HS-5 (cell line): ENCODE measurements around the gene RHOJ.
"Not testable (repeated sequence)": the region's sequence is repeated elsewhere in the genome, so short reads cannot be mapped to it uniquely, and the experiment has no call there.

ENCODE experiments used
- DNase-seq: peaks from one replicate; pipeline ENCODE4 v3.0.0-alpha.2; 2012; ENCODE audit warnings: low read depth

RHOJ gene

DNA sequence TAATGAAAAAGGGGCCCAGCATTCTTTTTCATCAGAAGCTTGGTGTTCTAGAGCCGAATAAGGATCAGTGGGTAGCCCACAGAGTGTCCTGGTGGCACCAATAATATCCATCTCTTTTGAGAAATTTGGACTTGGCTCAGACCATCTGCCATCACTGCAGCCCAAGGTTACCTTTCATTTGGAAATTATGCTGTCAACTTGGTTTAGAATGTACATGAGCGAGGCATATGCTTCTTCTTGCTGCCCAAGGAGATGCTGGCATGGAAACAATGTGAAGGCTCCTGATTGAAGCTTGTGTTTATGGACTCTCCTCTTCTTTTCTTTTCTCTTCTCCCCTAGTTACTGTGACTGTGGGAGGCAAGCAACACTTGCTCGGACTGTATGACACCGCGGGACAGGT lies 64.5 kb downstream of the RHOJ start:
- no peak for DNase-seq

DNA sequence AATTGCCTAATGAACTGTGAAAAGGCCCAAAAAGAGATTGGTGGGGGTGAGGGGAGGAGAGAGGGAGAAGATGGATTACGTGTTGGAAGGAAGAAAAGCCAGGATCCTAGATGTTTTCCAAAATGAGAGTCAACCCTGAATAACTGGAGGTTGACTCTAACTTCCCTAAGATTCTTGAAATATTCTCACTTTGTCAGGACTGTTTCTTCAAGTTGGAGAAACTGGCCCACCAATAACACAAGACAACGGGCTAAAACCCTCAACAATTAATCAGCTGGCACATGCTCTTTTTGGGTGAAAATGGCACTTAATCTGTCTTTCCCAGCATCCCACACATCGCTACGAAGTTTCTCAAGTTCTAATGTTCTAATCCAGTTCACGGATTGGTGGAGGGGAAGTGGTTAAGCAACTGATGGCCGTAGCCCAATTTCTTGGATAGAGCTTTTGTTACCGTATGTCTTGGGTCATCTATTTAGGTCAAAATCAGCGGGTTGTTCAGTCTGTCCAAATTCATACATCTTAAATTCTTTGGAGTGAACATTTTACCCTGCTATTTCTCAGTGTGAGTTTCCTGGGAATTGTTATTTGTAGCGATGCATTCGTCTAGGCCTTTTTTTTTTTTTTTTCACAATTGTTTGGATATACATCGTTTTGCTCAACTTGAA lies 65.5 kb downstream of the RHOJ start:
- no peak for DNase-seq

DNA sequence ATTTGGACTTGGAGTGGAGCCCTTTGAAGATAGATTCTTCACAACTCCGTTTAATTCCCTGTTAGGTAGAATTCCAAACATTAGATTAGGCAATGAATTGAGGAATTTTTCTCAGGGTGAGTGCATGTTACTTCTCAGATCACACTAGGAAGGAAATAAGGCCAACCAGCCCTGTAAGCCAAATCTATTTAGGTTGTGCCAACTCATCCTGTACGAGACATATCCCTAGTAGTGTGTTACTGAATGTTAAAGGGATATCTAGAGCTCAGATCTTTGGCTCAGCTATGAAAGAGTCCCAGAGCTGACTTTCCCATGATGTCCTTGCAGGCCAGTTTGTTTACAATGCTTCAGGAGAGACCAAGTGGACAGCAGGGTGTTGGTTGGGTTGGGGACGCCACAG lies 68.9 kb downstream of the RHOJ start:
- DNase-seq = no peak

DNA sequence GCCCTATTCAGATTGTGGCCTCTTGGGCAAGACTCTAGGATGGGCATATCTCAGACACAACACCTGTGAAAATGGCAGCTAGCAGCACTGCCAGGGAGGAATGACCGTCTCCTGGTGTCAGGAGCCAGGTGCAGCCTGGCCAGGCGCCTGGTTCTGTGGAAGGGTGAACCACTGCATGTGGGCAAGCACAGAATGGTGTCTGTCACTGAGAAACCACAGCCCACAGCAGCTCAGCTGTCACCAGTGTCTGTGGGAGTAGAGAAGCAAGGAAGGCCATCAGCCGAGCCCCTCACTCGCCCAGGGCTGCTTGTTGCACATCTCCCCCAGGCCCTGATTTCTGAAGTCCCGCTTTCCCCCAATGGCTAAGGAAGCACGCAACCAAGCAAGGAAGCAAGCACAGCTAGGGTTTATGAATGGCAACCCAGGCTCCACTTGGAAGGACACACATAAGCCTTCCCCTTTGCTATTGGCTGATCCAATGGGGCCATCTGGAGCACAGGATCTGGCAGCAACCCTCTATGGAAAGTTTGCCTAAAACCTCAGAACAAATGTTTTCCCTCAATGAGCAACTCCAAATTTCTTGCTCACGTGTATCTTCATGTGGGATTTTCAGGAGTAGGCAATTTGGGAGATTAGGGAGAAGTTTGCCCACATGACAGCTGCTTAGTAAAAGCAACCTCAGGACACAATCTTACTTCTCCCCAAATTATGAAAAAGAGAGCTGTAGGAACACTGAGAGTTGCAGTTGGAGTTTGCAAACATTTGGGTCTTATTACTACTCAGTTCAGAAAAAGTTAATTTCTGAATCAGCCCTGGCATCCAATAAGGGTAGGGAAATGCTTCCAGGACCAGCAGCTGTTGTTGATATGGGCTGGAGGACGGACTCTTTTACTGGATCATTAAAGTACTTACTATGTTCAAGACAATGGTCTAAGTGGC lies 69.7 kb downstream of the RHOJ start:
- no peak for DNase-seq

DNA sequence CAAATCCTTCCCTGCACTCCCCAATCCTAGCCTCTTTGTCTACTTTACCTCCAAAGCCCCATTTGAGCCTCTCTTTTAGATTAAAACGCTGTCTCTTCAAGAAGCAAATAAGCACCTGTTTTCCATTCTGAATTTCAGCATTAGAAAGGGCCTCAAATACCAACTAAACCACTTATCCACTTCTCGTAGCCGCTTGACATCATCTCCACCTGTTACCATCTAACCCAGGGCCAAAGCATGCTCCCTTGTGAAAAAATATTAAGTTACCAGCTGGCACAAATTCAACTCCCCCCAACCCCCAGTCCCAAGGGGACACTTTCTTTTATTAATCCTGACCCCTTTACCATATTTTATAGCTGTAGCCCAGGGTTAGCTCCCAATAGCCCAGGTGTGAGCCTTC lies 71.4 kb downstream of the RHOJ start:
- no peak for DNase-seq

DNA sequence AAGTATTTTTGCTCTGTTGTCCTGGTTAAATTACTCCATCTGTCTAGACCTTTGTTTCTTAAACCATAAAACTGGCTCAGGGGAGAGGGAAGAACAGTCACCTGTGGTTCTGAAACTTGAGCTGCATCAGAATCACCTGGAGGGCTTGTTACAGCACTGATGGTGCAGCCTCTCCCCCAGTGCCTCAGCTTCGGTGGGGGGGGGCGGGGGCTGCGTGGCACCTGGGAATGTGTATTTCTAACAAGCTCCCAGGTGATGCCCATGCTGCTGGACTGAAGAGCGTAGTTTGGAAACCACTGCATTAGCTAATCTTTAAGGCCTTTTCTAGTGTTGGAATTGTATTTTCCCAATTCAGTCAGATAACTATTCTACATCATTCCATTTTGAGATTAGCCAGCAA lies 71.8 kb downstream of the RHOJ start:
- DNase-seq = no peak

DNA sequence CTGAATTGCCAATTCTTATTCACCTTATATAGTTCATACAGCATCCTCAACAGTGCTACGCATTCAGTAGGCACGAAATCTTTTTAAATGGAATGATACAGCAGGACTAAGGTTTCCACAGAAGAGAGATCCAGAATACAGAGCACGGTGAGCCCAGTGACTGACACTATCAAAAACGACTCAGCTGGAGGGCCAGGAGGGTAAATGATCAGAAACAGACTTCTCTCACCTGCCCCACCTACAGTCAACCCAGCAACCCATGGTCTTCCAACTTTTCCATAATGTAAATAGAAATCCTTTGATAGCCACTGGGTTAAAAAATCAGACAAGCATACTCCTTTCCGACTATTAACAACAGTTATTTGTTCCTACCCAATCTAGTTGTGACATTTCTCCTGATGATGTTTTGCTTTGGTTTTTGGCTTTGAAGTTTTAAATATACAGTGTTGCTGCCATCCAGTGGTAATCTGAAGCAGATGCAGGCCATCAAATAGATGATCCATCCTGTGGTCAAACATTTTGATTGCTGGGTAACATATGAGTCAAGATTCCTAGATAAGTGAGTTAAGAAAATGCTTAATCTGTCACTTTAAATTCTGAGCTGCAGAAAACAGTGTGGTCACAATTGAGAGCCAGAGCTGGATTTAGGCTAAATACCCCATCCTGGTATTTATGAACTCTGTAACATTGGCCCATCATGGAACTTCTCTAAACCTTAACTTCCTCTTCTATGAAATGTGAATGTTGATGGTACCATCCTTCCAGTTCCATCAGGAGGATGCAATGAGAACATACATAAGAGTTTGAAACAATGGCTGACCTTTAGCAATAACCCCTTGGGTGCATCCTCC lies 72.5 kb downstream of the RHOJ start:
- peak; percentile 30 for DNase-seq

DNA sequence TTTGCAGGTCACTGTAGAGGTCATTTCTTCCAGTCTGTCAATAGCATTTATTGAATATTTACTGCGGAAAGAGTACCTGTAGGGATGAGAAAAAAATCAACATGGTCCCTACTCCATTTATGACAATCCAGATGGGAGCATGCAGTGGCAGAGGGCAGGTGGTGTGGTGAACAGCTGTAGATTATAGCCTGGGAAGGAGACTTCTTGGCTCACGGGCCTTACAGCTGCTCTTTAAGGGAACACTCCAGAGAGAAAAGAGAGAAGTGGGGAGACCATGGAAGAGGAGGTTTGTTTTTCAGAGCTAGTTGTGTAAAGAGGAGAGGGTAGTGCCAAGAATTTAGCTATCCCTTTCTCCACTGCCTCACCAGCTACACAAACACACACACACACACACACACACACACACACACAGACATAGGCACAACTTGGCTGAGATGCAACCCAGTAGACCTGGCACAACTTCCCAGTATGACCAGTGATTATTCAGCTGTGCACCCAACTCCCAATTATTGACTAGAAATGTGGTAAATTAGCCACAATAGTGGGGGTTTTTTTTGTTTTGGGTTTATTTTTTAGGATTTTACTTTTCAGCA lies 73.4 kb downstream of the RHOJ start:
- DNase-seq = no peak

DNA sequence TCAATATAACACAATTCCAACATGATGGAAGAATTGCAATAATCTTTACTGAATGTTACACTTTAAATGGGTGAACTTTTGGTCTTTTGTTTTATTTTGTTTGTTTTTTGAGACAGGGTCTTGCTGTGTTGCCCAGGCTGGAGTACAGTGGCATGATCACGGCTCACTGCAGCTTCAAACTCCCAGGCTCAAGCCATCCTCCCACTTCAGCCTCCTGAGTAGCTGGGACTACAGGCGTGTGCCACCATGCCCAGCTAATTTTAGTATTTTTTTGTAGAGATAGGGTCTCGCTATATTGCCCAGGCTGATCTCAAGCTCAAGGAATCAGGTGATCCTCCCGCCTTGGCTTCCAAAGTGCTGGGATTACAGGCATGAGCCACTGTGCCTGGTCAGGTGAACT lies 75.7 kb downstream of the RHOJ start:
- not testable (repeated sequence) for DNase-seq

DNA sequence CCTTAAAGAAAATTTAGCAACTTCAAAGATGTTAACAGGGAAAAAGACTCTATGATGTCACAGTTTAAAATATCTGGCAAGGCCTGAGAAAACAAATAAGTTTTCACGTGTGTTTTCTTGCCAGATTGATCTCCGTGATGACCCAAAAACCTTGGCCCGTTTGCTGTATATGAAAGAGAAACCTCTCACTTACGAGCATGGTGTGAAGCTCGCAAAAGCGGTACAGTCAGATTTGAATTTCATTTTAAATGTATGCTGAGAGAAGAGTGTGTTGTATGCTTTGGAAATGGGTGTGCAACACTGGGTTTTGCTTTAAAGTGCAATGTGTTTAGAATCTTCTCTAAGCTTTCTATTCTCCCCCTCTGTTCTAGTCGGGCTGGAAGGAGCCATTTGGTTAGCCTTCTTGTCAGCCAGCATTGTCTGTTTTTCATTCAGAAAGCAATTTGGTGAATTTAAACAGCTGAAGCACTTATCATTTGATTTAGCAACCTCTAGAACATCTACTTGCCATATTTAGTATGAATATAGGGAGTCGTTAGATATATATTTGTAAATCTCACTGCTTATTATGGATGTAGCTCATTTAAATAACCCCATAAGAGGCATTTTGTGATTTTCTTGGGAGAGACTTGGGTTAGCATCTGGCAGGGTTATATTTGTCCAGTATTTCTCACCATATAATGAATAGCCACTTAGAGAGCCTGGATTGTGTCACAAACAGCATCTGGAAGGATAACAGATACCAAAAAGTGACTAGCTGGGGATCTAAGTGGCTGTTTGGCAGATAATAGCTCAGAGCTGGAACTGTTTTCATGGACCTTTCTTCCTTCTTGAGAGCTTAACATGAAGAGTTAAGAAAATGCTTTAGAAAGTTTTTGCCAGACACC lies 79.0 kb downstream of the RHOJ start:
- DNase-seq = no peak

DNA sequence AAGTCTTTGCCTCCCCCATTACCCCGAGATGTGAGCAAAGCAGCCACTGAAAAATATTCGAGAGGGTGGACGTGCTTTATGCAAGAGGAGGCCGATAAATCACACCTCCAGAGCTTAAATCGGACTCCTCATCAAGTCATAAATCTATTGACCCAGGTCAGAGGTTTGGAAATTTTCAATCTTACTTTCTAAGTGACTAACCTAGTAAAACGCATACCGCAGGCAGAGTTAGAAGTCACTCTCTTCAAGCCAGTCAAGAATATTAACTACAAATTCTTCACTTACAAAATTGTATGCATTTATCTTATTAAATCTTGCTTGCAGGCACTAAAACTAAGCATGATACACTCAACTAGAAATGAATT lies 79.6 kb downstream of the RHOJ start:
- DNase-seq = no peak

DNA sequence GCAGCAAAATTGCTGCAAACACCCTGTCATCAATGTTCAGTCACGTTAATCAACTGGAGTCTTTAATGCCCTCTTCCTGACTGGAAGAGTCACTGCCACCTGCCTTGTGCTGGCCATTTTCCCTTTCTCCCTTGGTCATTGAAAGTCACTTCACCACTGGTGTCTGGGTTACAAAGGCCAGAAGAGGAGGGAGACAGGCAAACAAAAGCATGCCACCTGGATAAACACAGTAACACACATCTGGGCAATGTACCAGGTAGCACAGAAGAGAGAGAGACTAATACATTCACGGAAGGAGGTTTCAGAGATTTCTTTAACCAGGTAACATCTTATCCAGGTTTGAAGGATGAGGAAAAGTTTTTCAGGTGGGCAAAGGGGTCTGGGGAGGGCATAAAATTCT lies 81.8 kb downstream of the RHOJ start:
- no peak for DNase-seq

DNA sequence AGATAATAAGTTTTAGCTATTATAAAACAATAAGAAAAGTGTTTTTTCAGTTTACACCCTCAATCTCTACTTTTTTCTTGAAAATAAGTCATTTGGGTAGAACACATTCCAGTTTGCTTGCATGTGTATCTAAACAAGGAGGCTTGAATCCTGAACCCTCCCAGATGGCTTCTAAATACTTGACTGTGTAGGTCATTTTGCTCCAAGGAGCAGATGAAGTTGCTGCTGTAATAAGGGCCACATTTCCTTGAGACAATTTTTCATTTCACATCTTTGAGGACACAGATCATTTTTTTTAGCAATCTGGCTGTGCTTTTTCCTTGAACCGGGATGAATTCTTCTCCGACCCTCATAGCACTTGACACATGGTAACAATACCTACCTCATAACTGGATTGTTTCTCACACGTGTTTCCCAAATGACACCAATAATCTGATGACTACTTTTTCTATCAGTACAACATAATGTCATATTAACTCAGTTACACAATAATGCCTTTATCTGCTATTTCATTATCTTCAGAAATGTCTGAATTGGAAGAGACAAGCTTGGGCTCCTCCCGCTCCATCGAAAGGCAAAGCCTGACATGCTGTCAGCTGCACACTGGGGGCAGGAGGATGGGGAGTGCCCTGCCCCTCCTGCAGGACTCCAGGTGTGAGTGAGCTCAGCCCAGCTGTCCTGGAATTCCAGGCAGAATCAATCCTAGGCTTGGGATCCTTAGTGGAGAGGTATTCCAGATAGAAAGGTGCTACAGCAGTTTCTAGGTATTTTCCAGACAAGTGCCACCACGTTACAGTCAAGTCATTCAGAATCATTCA lies 83.6 kb downstream of the RHOJ start:
- no peak for DNase-seq

DNA sequence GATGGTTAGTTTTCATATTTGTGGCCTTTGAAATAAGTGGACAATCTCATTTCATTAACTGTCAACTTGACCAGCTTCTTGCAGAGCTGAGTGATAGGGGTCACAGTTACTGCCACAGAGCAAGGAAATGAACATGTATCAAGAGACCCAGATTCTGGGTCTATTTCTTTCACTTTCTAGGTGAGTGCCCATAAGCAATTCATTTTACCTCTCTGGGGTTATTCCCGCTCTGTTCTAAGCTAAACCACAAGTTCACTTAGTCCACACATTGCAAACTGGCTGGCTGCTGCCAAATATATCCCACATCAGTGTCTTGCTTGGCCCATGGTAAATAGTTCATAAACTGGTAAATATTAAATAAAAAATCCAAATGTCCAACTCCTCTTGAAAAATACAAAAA lies 84.6 kb downstream of the RHOJ start:
- no peak for DNase-seq

DNA sequence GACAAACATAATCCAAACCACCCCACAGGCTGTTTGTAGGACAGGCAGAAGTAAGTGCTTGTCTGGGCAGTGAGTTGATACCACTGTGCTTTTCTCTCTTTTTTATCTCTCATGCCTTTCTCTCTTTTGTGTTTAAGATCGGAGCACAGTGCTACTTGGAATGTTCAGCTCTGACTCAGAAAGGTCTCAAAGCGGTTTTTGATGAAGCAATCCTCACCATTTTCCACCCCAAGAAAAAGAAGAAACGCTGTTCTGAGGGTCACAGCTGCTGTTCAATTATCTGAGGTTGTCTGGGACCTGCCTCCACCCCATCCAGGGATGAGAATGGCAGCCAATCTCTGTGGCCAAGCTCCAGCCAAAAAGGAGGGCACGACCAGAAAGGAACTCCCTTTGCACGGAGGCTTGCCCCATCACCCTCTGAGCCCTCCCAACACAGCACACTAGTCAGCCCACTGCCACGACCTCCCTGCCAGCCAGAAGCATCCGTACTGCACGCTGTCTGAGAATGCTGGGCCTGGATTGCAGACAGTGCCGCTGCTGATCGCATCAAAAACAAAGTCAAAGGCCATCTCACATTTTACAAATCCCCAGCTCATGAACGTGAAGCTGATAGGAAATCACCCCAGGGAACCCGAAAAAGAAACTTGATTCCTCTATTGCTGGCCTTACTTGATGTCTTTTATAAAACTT lies 86.6 kb downstream of the RHOJ start:
- DNase-seq = no peak

DNA sequence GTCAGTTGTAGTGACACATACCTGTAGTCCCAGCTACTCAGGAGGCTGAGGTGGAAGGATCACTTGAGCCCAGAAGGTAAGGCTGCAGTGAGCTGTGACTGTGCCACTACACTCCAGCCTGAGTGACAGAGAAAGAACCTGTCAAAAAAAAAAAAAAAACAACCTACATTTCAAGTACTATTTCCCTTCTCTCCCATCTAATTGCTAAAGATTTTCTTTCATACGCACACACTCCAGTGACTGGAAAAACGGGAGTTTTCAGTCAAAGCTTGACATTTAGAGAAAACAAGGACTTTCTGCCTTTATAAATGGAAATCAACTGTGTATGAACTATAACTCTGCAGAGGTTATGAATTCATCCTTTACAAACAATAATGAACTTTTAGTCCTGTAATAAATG lies 88.6 kb downstream of the RHOJ start:
- DNase-seq = no peak

DNA sequence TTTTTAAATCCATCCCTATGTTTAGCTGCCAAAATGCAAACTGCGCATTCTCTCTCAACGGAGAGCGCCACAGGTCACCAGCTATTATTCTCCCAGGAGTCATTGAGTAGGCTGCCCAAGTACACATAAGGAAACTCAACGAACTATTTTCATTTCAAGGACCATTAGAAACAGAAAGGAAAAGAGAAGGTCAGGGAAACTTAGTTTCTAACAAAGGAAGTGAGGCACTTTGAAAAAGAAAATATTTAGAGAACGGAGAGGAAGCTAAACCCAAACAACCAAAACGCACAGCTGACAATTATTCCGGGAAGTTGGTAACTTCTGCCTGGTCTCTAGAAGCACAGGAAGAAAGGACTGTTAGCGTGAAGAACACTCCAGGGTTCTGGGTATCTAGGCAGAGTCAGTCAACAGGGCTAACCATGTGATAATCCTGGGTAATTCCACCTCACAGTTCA lies 91.0 kb downstream of the RHOJ start:
- no peak for DNase-seq

DNA sequence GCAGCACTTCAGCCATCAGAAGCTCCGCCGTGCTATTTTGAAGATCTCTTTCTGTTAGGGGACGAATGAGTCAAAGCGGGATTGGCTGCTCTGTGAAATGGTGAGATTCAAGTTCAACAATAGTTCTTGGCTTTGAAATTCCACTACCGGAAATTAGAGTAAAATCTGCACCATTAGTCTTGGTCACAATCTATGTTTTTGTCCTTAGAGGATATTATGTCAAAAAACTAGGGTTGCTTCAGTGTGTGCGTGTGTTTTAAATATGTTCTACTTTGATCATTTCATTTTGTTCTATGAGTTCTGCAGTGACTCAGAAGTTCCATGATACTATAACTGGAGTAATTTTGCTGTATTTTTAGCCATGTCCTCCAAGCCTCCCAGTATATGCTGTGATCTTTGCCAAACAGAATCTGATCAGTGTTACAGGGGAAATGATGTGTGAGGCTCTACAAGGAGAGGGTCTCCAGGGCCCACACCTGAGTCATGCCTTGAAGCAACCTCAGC lies 91.9 kb downstream of the RHOJ start:
- DNase-seq = no peak

DNA sequence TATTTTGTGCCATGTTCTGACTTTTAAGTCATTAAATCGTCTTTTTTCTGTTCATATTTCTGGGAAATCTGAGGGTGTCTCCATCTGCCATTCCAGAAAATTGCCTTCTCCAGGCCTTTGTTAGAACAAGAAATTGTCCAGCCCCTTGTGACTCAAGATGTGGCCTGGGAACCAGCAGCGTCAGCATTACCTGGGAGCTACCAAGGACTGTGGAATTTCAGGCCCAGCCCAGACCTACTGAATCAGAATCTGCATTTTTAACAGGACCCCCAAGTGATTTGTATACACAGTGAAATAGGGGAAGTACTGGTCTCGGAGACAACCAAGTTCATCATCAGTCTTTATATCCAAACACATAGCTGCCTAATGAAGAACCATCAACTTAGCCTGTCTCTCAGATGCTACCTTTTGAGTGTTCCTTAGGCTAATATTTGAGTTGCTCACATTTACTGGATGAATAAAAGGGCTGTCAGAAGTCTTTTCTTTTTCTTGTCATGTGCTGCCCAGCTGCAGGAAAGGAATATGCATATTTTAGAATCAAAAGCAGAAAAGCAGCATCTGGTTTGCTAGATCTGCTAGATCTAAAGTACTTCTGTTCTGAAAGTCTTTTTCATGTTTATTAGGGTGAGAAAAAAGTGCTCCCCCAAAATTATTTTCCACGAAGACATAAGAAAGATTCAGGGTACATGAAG lies 93.3 kb downstream of the RHOJ start:
- DNase-seq = no peak
